H1 (cell line): ENCODE measurements around the gene SLC35F1. TPM values are rescaled to one million over a fixed set of nuclear protein-coding genes. Genes with fewer than 3 reads are reported as not detected.

Experiments
- POLR2A ChIP-seq, 2 experiments: IDR thresholded peaks; 1 replicate in 1 of 2; 2 replicates in 1 of 2; pipeline ENCODE4 v1.6.1; 2011; ENCODE audit warnings: low read depth in 2 of 2, low read length in 2 of 2, mild to moderate bottlenecking in 2 of 2; ENCODE audit errors: control extremely low read depth in 1 of 2
- POU5F1 ChIP-seq: IDR thresholded peaks from 2 replicates; pipeline ENCODE4 v1.6.1; 2011; ENCODE audit warnings: low read depth, mild to moderate bottlenecking, low read length, moderate library complexity
- RAD21 ChIP-seq, 2 experiments: IDR thresholded peaks in 1 of 2; conservative IDR thresholded peaks in 1 of 2; 2 replicates each; pipeline ENCODE4 v1.6.1; 2011; ENCODE audit warnings: low read depth in 2 of 2, low read length in 2 of 2, improper control_type of control experiment in 1 of 2, inconsistent platforms in 1 of 2, mild to moderate bottlenecking in 1 of 2, moderate library complexity in 1 of 2
- SP2 ChIP-seq: IDR thresholded peaks from 2 replicates; pipeline ENCODE4 v1.6.1; 2012; ENCODE audit warnings: mild to moderate bottlenecking, low read length, inconsistent platforms
- polyA plus RNA-seq, 7 experiments: library from polyadenylated mRNA; depleted of rRNA in 3 of 7; stranded (reverse) in 5 of 7; unstranded in 2 of 7; fragments of >200 nt in 5 of 7; fragments of 200-250 nt in 2 of 7; gene quantifications; 1 replicate in 5 of 7; 2 replicates in 1 of 7; 4 replicates in 1 of 7; pipeline versions ENCODE4 v1.2.1 to v1.2.3, GENCODE V29; 2011 to 2013; ENCODE audit warnings: missing spikeins in 2 of 7, mixed read lengths in 2 of 7
- total RNA-seq: library from RNA; stranded (reverse); fragmentation: NEBNext Ultra II Directional; extraction: Animal tissue kit (Norgen Biotek cat#: 25700); gene quantifications from 2 replicates; pipeline ENCODE4 v1.2.1, GENCODE V29; 2021

SLC35F1 gene
- total and polyA plus RNA-seq, 2 of the 8 experiments (the other 6 are each of a cell fraction or from before 2014, with no cell fraction given), result 7.0 to 10.0 TPM

DNA sequence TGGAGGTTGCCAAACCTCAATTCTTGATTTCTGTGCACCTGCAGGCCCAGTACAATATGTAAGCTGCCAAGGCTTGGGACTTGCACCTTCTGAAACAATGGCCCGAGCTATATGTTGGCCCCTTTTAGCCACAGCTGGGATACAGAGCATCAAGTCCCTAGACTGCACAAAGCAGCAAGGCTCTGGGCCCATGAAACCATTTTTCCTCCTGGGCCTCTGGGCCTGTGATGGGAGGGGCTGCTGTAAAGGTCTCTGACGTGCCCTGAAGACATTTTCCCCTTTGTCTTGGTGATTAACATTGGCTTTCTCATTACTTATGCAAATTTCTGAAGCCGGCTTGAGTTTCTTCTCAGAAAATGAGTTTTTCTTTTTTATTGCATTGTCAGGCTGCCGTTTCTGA is 40.5 kb upstream of the SLC35F1 start (continued):
- TF ChIP-seq POLR2A (IDR thresholded peaks at IDR 0.05; ENCODE audit: control extremely low read depth in 1 of 2, low read depth in 2 of 2, low read length in 2 of 2) (no peak), RAD21 (IDR thresholded peaks at IDR 0.05 in 1 of 2, conservative IDR thresholded peaks at IDR 0.05 in 1 of 2; ENCODE audit: low read depth in 2 of 2, low read length in 2 of 2) (no peak), SP2 (no peak), POU5F1 (no peak)
